ENCODE data around the gene MPC1.

GRCh38 chr6:166355552-166355951, 27.2 kb downstream of the MPC1 start:
- TF ChIP-seq CTCF (IDR thresholded peaks at IDR 0.05) (no peak), ZFX (IDR thresholded peaks at IDR 0.05; ENCODE audit: borderline replicate concordance) (no peak)
